HEK293 (cell line): Measurements from ENCODE around the gene MEMO1.

Experiments
- ZNF175 ChIP-seq: fragments of 450-650 bp; formaldehyde crosslinking; IDR thresholded peaks from 2 replicates; pipeline ENCODE4 v1.5.1; 2016; ENCODE audit warnings: missing biosample characterization, missing genetic modification characterization
- ZNF311 ChIP-seq: fragments of 450-650 bp; formaldehyde crosslinking; IDR thresholded peaks from 2 replicates; pipeline ENCODE4 v1.5.1; 2017; ENCODE audit warnings: missing biosample characterization, missing genetic modification characterization, borderline replicate concordance
- ZNF513 ChIP-seq: fragments of 450-650 bp; IDR thresholded peaks from 2 replicates; pipeline ENCODE4 v1.5.1; 2018; ENCODE audit warnings: missing biosample characterization, missing genetic modification characterization
- ZNF660 ChIP-seq: fragments of 450-650 bp; IDR thresholded peaks from 2 replicates; pipeline ENCODE4 v1.5.1; 2018; ENCODE audit warnings: missing biosample characterization, mild to moderate bottlenecking, missing genetic modification characterization
- TF ChIP-seq, protein P1 (sequence below): fragments of 450-650 bp; formaldehyde crosslinking; IDR thresholded peaks from 2 replicates; pipeline ENCODE4 v1.5.1; 2016; ENCODE audit warnings: missing biosample characterization, missing genetic modification characterization

DNA sequence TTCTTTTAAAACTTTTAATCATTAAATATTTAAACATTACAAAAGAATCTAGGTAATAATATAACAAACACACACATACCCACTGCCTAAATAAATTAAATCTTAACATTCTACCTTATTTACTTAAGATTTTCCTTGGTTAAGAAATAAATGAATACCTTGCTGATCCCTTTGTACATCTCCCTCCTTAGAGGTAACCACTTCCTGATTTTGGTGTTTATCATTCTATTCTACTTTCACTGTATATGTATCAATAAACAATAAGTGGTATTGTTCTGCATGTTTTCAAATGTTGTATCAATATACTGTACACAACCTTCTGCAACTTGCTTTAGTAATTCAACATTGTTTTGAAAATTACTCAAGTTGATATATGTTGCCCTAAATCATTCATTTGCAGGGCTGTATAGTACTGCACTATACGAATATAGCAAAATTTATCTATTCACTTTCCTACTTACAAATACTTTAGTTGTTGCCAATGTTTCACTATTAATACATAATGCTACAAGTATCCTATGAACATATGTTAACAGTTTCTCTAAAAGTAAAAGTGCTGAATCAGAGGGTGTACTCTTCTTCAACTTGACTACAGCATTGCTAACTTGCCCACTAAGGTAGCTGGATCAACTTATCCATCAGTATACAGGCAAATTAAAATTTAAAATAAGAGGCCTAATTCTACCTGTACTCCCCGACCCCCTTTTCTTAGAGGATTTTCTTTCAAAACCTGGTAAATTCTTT is 65.8 kb downstream of the MEMO1 start:
- TF ChIP-seq, protein P1, sequence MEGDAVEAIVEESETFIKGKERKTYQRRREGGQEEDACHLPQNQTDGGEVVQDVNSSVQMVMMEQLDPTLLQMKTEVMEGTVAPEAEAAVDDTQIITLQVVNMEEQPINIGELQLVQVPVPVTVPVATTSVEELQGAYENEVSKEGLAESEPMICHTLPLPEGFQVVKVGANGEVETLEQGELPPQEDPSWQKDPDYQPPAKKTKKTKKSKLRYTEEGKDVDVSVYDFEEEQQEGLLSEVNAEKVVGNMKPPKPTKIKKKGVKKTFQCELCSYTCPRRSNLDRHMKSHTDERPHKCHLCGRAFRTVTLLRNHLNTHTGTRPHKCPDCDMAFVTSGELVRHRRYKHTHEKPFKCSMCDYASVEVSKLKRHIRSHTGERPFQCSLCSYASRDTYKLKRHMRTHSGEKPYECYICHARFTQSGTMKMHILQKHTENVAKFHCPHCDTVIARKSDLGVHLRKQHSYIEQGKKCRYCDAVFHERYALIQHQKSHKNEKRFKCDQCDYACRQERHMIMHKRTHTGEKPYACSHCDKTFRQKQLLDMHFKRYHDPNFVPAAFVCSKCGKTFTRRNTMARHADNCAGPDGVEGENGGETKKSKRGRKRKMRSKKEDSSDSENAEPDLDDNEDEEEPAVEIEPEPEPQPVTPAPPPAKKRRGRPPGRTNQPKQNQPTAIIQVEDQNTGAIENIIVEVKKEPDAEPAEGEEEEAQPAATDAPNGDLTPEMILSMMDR (tag by site-specific recombination), result no peak
- TF ChIP-seq ZNF513 (tag by site-specific recombination) (no peak), ZNF311 (no peak), ZNF175 (tag by site-specific recombination) (no peak), ZNF660 (no peak)
